ENCODE results near the gene IGSF23. TPM values are rescaled to one million over a fixed set of nuclear protein-coding genes. Genes with fewer than 3 reads are reported as not detected.

Gene IGSF23
- polyA plus RNA-seq (2012; ENCODE audit: missing spikeins): not detected

GRCh38 chr19:44613295-44614178, at the start of gene IGSF23:
TSS of gene IGSF23 (plus strand) at chr19:44613563. CDS start at chr19:44613646, 83 bp downstream.
- TF ChIP-seq TAF1 (IDR thresholded peaks at IDR 0.05; ENCODE audit: borderline replicate concordance, low read depth, low read length): no peak
- TF ChIP-seq POLR2A (IDR thresholded peaks at IDR 0.05; ENCODE audit: low read depth, low read length): no peak
- TF ChIP-seq POLR2AphosphoS5 (IDR thresholded peaks at IDR 0.05; ENCODE audit: low read depth, low read length): no peak
- no peak for FAIRE-seq
- no peak for DNase-seq (ENCODE audit: insufficient read length)

GRCh38 chr19:44566984-44567383, 46.4 kb upstream of the IGSF23 start:
- no peak for DNase-seq (ENCODE audit: insufficient read length)
- no peak for FAIRE-seq
- TF ChIP-seq POLR2A (IDR thresholded peaks at IDR 0.05; ENCODE audit: low read depth, low read length) (no peak), POLR2AphosphoS5 (IDR thresholded peaks at IDR 0.05; ENCODE audit: low read depth, low read length) (no peak), TAF1 (IDR thresholded peaks at IDR 0.05; ENCODE audit: borderline replicate concordance, low read depth, low read length) (no peak)

GRCh38 chr19:44567745-44568144, 45.6 kb upstream of the IGSF23 start:
- TF ChIP-seq POLR2AphosphoS5 (IDR thresholded peaks at IDR 0.05; ENCODE audit: low read depth, low read length) (no peak), TAF1 (IDR thresholded peaks at IDR 0.05; ENCODE audit: borderline replicate concordance, low read depth, low read length) (no peak)
- FAIRE-seq: no peak
- DNase-seq (ENCODE audit: insufficient read length): no peak

GRCh38 chr19:44570603-44570983, 42.8 kb upstream of the IGSF23 start:
- DNase-seq (ENCODE audit: insufficient read length): no peak
- TF ChIP-seq POLR2A (IDR thresholded peaks at IDR 0.05; ENCODE audit: low read depth, low read length) (no peak), POLR2AphosphoS5 (IDR thresholded peaks at IDR 0.05; ENCODE audit: low read depth, low read length) (no peak), TAF1 (IDR thresholded peaks at IDR 0.05; ENCODE audit: borderline replicate concordance, low read depth, low read length) (no peak)
- FAIRE-seq: no peak

- TF ChIP-seq POLR2AphosphoS5 (IDR thresholded peaks at IDR 0.05; ENCODE audit: low read depth, low read length) (no peak), TAF1 (IDR thresholded peaks at IDR 0.05; ENCODE audit: borderline replicate concordance, low read depth, low read length) (no peak), POLR2A (IDR thresholded peaks at IDR 0.05; ENCODE audit: low read depth, low read length) (no peak)
- DNase-seq (ENCODE audit: insufficient read length) (no peak), FAIRE-seq (no peak)
Observed at GRCh38 chr19:44570984-44571684, 42.2 kb upstream of the IGSF23 start.

GRCh38 chr19:44571830-44572580, 41.4 kb upstream of the IGSF23 start:
- no peak for FAIRE-seq
- no peak for DNase-seq (ENCODE audit: insufficient read length)
- TF ChIP-seq POLR2AphosphoS5 (IDR thresholded peaks at IDR 0.05; ENCODE audit: low read depth, low read length) (no peak), TAF1 (IDR thresholded peaks at IDR 0.05; ENCODE audit: borderline replicate concordance, low read depth, low read length) (no peak), POLR2A (IDR thresholded peaks at IDR 0.05; ENCODE audit: low read depth, low read length) (no peak)

GRCh38 chr19:44572581-44572900, 40.8 kb upstream of the IGSF23 start:
- DNase-seq (ENCODE audit: insufficient read length): no peak
- FAIRE-seq: no peak
- no peak for TF ChIP-seq POLR2AphosphoS5 (IDR thresholded peaks at IDR 0.05; ENCODE audit: low read depth, low read length)

GRCh38 chr19:44573183-44573582, 40.2 kb upstream of the IGSF23 start:
- no peak for FAIRE-seq
- DNase-seq (ENCODE audit: insufficient read length): no peak
- no peak for TF ChIP-seq POLR2AphosphoS5 (IDR thresholded peaks at IDR 0.05; ENCODE audit: low read depth, low read length)
- no peak for TF ChIP-seq POLR2A (IDR thresholded peaks at IDR 0.05; ENCODE audit: low read depth, low read length)
- TF ChIP-seq TAF1 (IDR thresholded peaks at IDR 0.05; ENCODE audit: borderline replicate concordance, low read depth, low read length): no peak

DNA sequence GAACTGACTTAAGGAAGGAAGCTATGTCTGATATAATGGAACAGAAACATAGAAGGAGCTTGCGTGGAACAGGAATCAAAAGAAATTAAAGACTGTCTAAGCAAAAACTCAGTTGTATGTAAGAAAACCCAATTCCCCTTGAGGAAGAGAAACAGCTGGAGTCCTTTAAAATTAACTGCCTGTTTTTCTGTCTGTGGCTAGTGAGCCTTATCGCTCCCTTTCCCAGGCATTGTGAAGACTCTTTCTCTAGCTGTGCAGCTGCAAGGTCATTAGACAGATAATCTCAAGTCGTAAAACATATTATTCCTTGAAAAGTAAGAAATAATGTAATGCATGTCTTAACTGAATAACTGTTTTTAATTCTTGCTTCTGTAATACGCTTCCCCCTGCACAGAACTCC, 39.7 kb upstream of the IGSF23 start:
- TF ChIP-seq POLR2A (IDR thresholded peaks at IDR 0.05; ENCODE audit: low read depth, low read length) (no peak), POLR2AphosphoS5 (IDR thresholded peaks at IDR 0.05; ENCODE audit: low read depth, low read length) (no peak), TAF1 (IDR thresholded peaks at IDR 0.05; ENCODE audit: borderline replicate concordance, low read depth, low read length) (no peak)
- no peak for FAIRE-seq

GRCh38 chr19:44574186-44574950, 39.0 kb upstream of the IGSF23 start:
- DNase-seq (ENCODE audit: insufficient read length) (no peak), FAIRE-seq (no peak)
- TF ChIP-seq POLR2AphosphoS5 (IDR thresholded peaks at IDR 0.05; ENCODE audit: low read depth, low read length) (no peak), POLR2A (IDR thresholded peaks at IDR 0.05; ENCODE audit: low read depth, low read length) (no peak), TAF1 (IDR thresholded peaks at IDR 0.05; ENCODE audit: borderline replicate concordance, low read depth, low read length) (no peak)

More for the DNA sequence above, 39.7 kb upstream of the IGSF23 start:
- no peak for DNase-seq (ENCODE audit: insufficient read length)
